Muscle of arm (tissue), 14 donors: Measurements from ENCODE around the gene C2CD4B. TPM values are rescaled to one million over a fixed set of nuclear protein-coding genes. Genes with fewer than 3 reads are reported as not detected.

ENCODE experiments used
- DNase-seq: peaks from one replicate; pipeline ENCODE4 v3.0.0-alpha.2; 2013
- long read RNA-seq, 11 donors: transcript quantifications; one replicate each; lab custom pipeline, GENCODE V29; 2026
- polyA plus RNA-seq, 12 donors: library from polyadenylated mRNA; unstranded; fragments of 120-200 nt; gene quantifications; one replicate each; pipeline ENCODE4 v1.2.1, GENCODE V29; 2013; ENCODE audit not compliant: insufficient read length in 12 of 12

Gene C2CD4B, protein sequence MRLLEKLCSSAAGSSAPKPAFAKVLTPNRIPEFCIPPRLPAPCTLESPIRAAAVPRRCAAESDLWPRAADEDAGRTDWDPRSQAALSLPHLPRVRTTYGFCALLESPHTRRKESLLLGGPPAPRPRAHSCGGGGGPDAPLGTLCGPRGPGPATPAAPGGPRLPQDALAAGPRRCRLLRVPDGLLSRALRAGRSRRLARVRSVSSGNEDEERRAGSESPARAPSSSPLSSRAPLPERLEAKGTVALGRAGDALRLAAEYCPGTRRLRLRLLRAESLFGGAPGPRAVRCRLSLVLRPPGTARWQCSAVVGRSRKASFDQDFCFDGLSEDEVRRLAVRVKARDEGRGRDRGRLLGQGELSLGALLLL
- 1 to 10 TPM in 9 of 12 donors, under 1 TPM in 2, not detected in 1; 0.85 to 7.8 (median 2.8) TPM for polyA plus RNA-seq
- long read RNA-seq, donor 1, partial matches to known transcripts, result 0 of 3 reads
- long read RNA-seq, donor 1, other reads (novel, unspliced or antisense), result 0 of 3 reads
- long read RNA-seq, donor 2, partial matches to known transcripts, result 0 of 2 reads
- long read RNA-seq, donor 2, other reads (novel, unspliced or antisense), result 0 of 2 reads
- long read RNA-seq, donor 3, partial matches to known transcripts, result 0 of 3 reads
- long read RNA-seq, donor 3, other reads (novel, unspliced or antisense), result 0 of 3 reads
- long read RNA-seq, donor 4, partial matches to known transcripts, result 0 of 1 reads
- long read RNA-seq, donor 4, other reads (novel, unspliced or antisense), result 0 of 1 reads
- long read RNA-seq, donor 5, partial matches to known transcripts, result 0 of 1 reads
- long read RNA-seq, donor 5, other reads (novel, unspliced or antisense), result 0 of 1 reads
- long read RNA-seq, donor 6, partial matches to known transcripts, result 0 of 1 reads
- long read RNA-seq, donor 6, other reads (novel, unspliced or antisense), result 0 of 1 reads
- long read RNA-seq, donor 7, partial matches to known transcripts, result 0 of 1 reads
- long read RNA-seq, donor 7, other reads (novel, unspliced or antisense), result 0 of 1 reads
- long read RNA-seq, donor 8, result 0 reads
- long read RNA-seq, donor 9, partial matches to known transcripts, result 0 of 2 reads
- long read RNA-seq, donor 9, other reads (novel, unspliced or antisense), result 0 of 2 reads
- long read RNA-seq, donor 10, transcript C2CD4B-201 (2 exons, 1,579 nt), result major isoform, 5 of 5 reads
- long read RNA-seq, donor 10, partial matches to known transcripts, result 0 of 5 reads
- long read RNA-seq, donor 10, other reads (novel, unspliced or antisense), result 0 of 5 reads
- long read RNA-seq, donor 11, partial matches to known transcripts, result 0 of 3 reads
- long read RNA-seq, donor 11, other reads (novel, unspliced or antisense), result 0 of 3 reads

GRCh38 chr15:62165104-62165792 lies at the start of gene C2CD4B:
TSS of gene C2CD4B (minus strand) at chr15:62165285. CDS start at chr15:62164984, 301 bp downstream.
- DNase-seq, result no peak

GRCh38 chr15:62212741-62213140 lies 47.7 kb upstream of the C2CD4B start:
- no peak for DNase-seq

GRCh38 chr15:62211348-62211747 lies 46.3 kb upstream of the C2CD4B start:
- DNase-seq, result no peak

- DNase-seq, result no peak
Observed at GRCh38 chr15:62209821-62210220, 44.7 kb upstream of the C2CD4B start.

- no peak for DNase-seq
Observed at GRCh38 chr15:62209322-62209721, 44.2 kb upstream of the C2CD4B start.

DNA sequence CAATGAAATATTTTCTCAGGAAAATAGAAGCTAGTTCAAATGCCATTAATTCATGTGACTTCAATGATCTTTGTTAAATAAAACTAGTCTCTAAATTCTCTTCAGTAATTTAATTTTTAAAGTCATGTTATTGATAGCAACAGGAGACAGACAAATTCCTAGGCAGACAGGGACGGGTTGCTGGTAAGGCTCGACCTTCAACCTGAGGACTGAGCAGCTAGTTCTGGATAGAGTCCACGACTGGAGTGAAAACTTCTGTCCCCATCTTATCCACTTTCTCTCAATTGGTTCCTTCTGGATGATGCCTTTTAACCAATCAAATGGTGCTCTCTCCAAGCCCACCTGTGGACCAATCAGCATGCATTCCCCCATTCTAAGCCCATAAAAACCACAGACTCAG lies 43.8 kb upstream of the C2CD4B start:
- DNase-seq, result no peak

DNA sequence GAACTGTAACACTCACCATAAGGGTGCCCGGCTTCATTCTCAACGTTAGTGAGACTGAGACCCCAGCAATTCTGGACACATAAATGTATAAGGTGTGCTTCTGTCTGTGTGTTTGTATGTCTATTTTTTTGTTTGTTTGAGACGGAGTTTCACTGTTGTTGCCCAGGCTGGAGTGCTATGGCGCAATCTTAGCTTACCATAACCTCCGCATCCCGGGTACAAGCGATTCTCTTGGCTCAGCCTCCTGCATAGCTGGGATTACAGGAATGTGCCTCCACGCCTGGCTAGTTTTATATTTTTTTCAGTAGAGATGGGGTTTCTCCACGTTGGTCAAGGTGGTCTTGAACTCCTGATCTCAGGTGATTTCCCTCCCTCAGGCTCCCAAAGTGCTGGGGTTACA lies 43.3 kb upstream of the C2CD4B start:
- DNase-seq, result no peak

- no peak for DNase-seq
Observed at GRCh38 chr15:62190675-62191074, 25.6 kb upstream of the C2CD4B start.

GRCh38 chr15:62190274-62190673 lies 25.2 kb upstream of the C2CD4B start:
- DNase-seq, result no peak

DNA sequence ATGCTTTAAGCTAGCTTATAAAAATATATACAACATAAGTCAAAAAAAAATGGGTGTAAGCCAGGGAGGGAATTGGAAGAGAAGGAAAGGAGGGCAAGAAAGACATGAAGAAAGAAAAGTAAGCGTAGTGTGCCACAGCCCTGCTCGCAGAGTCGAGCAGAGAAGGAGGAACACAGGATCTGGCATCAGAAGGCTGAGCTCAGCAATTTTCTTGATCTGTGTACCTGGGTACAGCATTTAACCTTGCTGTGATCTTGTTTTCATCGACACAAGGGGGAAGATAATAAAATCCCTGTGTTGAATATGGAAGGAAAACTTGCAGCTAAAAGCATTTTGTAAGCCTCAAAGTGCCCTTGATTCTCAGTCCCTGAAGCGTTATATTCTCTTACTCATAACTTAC lies 23.7 kb upstream of the C2CD4B start:
- DNase-seq, result no peak

DNA sequence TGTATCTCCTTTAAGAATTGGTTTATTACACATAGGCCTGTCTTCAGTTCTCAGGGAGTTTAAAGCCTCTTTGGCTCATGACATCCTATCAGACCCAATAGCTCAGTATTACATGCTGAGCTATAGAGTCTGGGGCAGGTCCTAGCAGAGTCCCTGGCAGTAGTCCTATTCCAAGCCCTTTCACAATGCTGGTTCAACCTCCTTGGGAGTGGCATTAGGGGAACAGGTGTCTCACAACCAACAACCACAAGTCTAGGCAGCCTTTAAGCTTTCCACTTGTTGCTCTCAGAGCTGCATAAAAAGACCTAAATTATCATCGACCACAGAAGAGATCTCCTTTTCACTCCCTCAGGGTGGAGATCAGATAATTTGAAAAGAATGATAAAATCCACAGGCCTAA lies 22.8 kb upstream of the C2CD4B start:
- no peak for DNase-seq

DNA sequence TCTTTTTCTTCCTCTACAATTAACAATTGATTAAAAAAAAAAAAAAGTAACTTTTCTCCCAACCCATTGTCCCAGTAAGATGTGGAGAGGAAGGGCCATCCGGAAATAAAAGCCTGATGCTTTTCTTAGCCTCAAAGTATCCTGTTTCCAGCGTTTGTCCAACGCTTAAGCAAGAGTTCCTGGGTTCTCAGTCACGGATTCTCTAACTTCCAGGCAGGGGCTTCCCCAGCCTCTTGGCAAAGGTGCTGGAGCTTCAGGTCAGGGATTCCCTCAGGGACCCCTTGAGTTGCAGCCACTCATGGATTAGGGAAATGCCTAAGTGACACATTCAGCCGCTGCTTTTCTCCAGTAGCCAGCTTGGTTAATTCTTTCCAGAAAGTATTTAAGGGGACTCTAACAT lies 22.3 kb upstream of the C2CD4B start:
- DNase-seq, result no peak

DNA sequence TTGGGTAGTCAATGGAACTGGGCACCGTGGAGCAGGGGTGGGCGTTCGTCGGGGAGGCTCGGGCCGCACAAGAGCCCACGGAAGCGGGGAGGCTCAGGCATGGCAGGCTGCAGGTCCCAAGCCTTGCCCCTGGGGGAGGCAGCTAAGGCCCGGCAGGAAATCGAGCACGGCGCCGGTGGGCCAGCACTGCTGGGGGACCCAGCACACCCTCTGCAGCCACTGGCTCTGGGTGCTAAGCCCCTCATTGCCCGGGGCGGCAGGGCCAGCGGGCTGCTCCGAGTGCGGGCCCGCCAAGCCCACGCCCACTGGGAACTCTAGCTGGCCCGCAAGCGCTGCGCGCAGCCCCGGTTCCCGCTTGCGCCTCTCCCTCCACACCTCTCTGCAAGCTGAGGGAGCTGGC lies 21.5 kb upstream of the C2CD4B start:
- no peak for DNase-seq

GRCh38 chr15:62183130-62183529 lies 18.0 kb upstream of the C2CD4B start:
- DNase-seq, result no peak

DNA sequence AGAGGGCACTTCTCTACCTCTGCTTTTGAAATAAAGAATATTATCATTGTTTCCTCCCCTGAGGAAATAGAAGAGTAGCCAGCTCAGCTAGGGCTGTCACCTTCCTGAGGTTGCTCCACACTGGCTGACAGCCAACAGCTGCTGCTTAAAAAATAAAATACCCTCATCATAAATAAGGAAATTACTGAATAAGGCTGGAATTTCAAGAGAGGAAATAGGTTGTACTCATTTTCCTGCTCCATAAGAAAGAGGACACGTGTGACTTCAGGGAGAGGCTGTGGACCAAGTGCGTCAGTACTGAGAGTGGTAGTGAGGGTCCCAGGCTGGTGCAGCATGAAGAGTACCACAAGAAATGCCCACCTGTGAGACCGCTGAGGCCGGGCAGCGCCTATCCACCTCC lies 8.1 kb upstream of the C2CD4B start:
- no peak for DNase-seq

GRCh38 chr15:62171882-62172281 lies 6.8 kb upstream of the C2CD4B start:
- DNase-seq, result no peak

GRCh38 chr15:62165793-62166375 lies 799 bp upstream of the C2CD4B start:
- DNase-seq, result no peak

DNA sequence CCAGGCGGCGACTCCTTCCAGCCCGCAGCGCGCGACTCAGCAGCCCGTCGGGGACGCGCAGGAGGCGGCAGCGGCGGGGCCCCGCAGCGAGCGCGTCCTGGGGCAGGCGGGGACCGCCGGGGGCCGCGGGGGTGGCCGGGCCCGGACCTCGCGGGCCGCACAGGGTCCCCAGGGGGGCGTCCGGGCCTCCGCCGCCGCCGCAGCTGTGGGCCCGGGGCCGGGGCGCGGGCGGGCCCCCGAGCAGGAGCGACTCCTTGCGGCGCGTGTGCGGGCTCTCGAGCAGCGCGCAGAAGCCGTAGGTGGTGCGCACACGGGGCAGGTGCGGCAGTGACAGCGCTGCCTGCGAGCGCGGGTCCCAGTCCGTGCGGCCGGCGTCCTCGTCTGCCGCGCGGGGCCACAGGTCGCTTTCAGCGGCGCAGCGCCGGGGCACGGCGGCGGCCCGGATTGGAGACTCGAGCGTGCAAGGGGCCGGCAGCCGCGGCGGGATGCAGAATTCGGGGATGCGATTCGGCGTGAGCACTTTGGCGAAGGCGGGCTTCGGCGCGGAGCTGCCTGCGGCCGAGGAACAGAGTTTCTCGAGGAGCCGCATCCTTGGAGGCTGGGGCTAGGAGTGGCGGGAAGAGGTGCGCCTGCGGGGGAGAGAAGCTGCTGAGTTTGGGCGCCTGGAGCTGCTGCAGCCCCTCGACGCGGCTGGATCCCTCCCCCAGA lies 535 bp downstream of the C2CD4B start:
- no peak for DNase-seq

- DNase-seq, result no peak
Observed at GRCh38 chr15:62164014-62164395, 1.1 kb downstream of the C2CD4B start.

- no peak for DNase-seq
Observed at GRCh38 chr15:62163397-62164013, 1.6 kb downstream of the C2CD4B start.
